Tibial nerve (tissue), 4 donors: ENCODE results near the gene KIAA0319L.

Source experiments
- EP300 ChIP-seq, 2 donors: sonication (generic); formaldehyde crosslinking; IDR thresholded peaks; one replicate each; pipeline ENCODE4 v1.6.1; 2017; ENCODE audit warnings: antibody characterized with exemption in 2 of 2, mild to moderate bottlenecking in 1 of 2
- POLR2A ChIP-seq, 2 donors: fragments of 450-650 bp; IDR thresholded peaks; one replicate each; pipeline ENCODE4 v1.6.1; 2017; ENCODE audit warnings: antibody characterized with exemption in 2 of 2, mild to moderate bottlenecking in 2 of 2, moderate library complexity in 2 of 2
- TF ChIP-seq, protein P1 (sequence below), 5 experiments: fragments of 200-600 bp in 3 of 5; fragments of 450-650 bp in 2 of 5; sonication (generic) in 3 of 5; IDR thresholded peaks; one replicate each; pipeline ENCODE4 v1.5.1; 2016 to 2019; ENCODE audit warnings: antibody characterized with exemption in 5 of 5, mild to moderate bottlenecking in 3 of 5, moderate library complexity in 2 of 5

DNA sequence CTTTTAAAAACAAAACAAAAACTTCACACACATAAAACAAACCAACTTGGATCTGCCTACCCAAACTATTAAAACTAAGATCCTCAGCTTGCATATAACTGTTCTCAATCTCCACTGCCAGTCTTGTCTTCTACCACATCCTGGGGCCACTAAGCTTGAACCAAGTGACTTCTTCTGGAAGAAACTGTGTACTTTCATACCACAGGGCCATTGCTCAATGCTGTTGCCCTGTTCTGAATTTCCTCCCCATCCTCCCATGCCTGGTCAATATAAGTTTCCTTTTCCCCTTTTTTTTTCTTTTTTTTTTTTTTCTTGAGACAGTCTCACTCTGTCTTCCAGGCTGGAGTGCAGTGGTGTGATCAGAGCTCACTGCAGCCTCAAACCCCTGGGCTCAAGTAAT is 109.9 kb downstream of the KIAA0319L start:
- TF ChIP-seq, protein P1, sequence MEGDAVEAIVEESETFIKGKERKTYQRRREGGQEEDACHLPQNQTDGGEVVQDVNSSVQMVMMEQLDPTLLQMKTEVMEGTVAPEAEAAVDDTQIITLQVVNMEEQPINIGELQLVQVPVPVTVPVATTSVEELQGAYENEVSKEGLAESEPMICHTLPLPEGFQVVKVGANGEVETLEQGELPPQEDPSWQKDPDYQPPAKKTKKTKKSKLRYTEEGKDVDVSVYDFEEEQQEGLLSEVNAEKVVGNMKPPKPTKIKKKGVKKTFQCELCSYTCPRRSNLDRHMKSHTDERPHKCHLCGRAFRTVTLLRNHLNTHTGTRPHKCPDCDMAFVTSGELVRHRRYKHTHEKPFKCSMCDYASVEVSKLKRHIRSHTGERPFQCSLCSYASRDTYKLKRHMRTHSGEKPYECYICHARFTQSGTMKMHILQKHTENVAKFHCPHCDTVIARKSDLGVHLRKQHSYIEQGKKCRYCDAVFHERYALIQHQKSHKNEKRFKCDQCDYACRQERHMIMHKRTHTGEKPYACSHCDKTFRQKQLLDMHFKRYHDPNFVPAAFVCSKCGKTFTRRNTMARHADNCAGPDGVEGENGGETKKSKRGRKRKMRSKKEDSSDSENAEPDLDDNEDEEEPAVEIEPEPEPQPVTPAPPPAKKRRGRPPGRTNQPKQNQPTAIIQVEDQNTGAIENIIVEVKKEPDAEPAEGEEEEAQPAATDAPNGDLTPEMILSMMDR (IDR thresholded peaks at IDR 0.05) = no peak
- TF ChIP-seq POLR2A (IDR thresholded peaks at IDR 0.05) = no peak
- no peak for TF ChIP-seq EP300 (IDR thresholded peaks at IDR 0.05)
